ENCODE data around the gene SMARCA4.
"Not testable (repeated sequence)": the region's sequence is repeated elsewhere in the genome, so short reads cannot be mapped to it uniquely, and the experiment has no call there.

The SMARCA4 gene

DNA sequence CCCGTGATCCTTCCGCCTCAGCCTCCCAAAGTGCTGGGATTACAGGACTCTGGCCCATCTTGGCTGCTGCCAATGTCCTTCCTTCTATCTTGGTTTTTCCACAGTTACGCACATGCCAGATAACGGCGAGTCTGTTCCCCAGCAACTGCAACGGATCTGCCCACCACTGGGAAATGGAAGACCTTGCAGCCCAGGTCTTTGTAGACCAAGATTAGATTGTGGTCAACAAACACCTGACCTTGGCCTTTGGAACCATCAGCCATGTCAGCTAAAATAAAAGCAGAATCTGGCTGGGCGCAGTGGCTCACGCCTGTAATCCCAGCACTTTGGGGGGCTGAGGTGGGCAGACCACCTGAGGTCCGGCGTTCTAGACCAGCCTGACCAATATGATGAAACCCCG is 118.1 kb downstream of the SMARCA4 start:
- no peak for DNase-seq

- DNase-seq: no peak
These were observed 119.2 kb downstream of the SMARCA4 start for GRCh38 chr19:11079999-11080398.

- DNase-seq: no peak
These were observed 127.2 kb downstream of the SMARCA4 start for GRCh38 chr19:11087870-11088505.

DNA sequence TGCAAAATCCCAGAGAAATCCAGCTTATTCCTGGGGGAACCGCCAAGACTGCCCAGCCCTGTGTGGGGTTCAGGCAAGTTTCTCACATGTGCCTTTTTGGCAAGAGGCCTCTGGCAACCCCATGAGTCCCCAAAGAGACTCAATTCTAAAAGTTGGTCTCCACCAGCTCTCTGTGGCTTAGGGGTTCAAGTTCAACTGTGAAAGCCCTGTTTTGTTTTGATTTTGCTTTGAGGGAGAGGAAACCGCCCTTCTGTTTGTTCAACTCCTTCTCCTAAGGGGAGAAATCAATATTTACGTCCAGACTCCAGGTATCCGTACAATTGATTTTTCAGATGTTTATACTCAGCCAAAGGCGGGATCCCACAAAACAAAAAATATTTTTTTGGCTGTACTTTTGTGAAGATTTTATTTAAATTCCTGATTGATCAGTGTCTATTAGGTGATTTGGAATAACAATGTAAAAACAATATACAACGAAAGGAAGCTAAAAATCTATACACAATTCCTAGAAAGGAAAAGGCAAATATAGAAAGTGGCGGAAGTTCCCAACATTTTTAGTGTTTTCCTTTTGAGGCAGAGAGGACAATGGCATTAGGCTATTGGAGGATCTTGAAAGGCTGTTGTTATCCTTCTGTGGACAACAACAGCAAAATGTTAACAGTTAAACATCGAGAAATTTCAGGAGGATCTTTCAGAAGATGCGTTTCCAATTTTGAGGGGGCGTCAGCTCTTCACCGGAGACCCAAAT is 127.8 kb downstream of the SMARCA4 start:
- DNase-seq: no peak

GRCh38 chr19:11089254-11090013 is 128.6 kb downstream of the SMARCA4 start, which contains the start of gene LDLR:
Gene LDLR (plus strand): TSS chr19:11089463. CDS start chr19:11089549, 86 bp downstream.
- DNase-seq: peak; percentile 72

- not testable (repeated sequence) for DNase-seq
These were observed 129.1 kb downstream of the SMARCA4 start for GRCh38 chr19:11090014-11090263.

GRCh38 chr19:11090264-11090996 is 129.6 kb downstream of the SMARCA4 start:
- DNase-seq: peak; percentile 96

DNA sequence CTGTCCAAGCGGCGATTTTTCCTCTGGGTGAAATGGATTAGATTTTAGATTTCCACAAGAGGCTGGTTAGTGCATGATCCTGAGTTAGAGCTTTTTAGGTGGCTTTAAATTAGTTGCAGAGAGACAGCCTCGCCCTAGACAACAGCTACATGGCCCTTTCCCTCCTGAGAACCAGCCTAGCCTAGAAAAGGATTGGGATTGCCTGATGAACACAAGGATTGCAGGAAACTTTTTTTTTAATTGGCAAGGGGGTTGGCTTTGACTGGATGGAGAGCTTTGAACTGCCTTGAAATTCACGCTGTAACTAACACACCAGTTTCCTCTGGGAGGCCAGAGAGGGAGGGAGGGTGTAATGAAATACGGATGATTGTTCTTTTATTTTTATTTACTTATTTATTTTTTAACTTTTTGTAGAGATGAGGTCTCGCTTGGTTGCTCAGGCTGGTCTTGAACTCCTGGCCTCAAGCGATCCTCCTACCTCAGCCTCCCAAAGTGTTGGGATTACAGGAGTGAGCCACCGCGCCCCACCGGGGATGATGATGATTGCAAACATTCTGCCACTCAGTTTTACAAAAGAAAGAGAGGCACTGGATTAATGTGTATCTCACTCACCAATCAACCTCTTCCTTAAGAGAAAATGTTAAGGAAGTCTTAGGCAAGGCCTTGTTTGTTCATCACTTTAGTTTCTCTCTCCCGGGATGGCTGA is 130.3 kb downstream of the SMARCA4 start:
- no peak for DNase-seq

GRCh38 chr19:11091703-11092153 is 130.9 kb downstream of the SMARCA4 start:
- DNase-seq: peak; percentile 64

DNA sequence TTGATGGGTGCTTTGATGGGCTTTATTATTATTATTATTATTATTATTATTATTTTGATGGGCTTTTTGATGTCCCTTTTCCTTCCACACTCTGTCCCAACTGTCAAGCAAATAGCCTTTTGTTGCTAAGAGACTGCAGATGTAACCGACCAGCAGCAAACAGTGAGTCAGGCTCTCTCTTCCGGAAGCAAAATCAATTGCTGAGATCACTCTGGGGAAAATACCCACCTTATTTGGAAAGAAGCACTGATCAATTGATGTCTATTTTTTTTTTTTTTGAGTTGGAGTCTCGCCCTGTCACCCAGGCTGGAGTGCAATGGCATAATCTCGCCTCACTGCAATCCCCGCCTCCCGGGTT is 131.3 kb downstream of the SMARCA4 start:
- peak; percentile 55 for DNase-seq

DNA sequence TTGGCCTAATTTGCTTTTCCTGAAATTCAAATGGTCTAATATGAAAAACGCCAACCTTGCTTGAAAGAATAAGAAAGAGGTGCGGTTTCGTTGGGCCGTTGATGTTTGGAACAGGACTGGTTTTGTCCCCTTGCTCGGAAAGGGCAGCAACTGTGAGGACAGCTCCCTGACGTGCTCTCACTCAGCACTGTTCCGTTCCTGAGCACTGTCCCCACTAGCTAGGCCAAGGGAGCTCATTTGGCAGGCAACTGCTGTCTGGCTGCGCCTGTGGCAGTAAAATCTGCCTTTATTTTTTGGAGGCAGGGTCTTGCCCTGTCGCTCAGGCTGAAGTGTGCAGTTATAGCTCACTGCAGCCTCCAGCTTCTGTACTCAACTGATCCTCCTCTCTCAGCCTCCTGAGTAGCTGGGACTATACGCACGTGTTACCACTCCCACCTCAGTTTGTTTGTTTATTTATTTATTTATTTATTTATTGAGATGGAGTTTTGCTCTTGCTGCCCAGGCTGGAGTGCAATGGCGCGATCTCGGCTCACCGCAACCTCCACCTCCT is 132.9 kb downstream of the SMARCA4 start:
- no peak for DNase-seq

GRCh38 chr19:11094520-11094894 is 133.7 kb downstream of the SMARCA4 start:
- no peak for DNase-seq

GRCh38 chr19:11096210-11096841 is 135.5 kb downstream of the SMARCA4 start:
- no peak for DNase-seq

GRCh38 chr19:11097367-11097766 is 136.5 kb downstream of the SMARCA4 start:
- DNase-seq: not testable (repeated sequence)

- DNase-seq: no peak
These were observed 137.5 kb downstream of the SMARCA4 start for GRCh38 chr19:11098327-11098726.

GRCh38 chr19:11098861-11099260 is 138.0 kb downstream of the SMARCA4 start:
- DNase-seq: no peak

GRCh38 chr19:11100049-11100448 is 139.2 kb downstream of the SMARCA4 start:
- DNase-seq: no peak

GRCh38 chr19:11101057-11101456 is 140.2 kb downstream of the SMARCA4 start:
- no peak for DNase-seq

- DNase-seq: no peak
These were observed 142.1 kb downstream of the SMARCA4 start for GRCh38 chr19:11102944-11103343.

DNA sequence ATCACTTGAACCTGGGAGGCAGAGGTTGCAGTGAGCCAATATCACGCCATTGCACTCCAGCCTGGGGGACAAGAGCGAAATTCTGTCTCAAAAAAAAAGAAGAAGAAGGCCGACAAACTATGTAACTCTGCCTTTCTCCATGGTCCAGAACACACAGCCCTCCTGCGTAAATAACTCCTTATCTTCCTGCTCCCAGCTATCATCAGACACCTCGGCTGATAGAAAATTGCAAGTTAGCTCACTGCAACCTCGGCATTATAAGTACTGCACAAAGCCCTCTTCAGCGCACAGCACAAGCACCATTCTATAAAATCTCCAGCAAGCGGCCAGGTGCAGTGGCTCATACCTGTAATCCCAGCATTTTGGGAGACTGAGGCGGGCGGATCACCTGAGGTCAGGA is 142.8 kb downstream of the SMARCA4 start:
- not testable (repeated sequence) for DNase-seq

DNA sequence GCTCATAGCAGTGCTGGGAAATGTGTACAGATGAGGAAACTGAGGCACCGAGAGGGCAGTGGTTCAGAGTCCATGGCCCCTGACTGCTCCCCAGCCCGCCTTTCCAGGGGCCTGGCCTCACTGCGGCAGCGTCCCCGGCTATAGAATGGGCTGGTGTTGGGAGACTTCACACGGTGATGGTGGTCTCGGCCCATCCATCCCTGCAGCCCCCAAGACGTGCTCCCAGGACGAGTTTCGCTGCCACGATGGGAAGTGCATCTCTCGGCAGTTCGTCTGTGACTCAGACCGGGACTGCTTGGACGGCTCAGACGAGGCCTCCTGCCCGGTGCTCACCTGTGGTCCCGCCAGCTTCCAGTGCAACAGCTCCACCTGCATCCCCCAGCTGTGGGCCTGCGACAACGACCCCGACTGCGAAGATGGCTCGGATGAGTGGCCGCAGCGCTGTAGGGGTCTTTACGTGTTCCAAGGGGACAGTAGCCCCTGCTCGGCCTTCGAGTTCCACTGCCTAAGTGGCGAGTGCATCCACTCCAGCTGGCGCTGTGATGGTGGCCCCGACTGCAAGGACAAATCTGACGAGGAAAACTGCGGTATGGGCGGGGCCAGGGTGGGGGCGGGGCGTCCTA is 144.3 kb downstream of the SMARCA4 start:
- no peak for DNase-seq

Data from effector CD4-positive, alpha-beta T cell (primary cell).